Activated CD4-positive, alpha-beta memory T cell treated with anti-CD3 and anti-CD28 coated beads for 36 hours (primary cell): Measurements from ENCODE around the gene LDAF1. TPM values are rescaled to one million over a fixed set of nuclear protein-coding genes. Genes with fewer than 3 reads are reported as not detected.
"Not testable (repeated sequence)": the region's sequence is repeated elsewhere in the genome, so short reads cannot be mapped to it uniquely, and the experiment has no call there.

Experiments used
- CTCF ChIA-PET: fragments of 350-600 bp; sonication (Branson Sonifier 250); formaldehyde crosslinking; loops from one replicate; lab custom pipeline; 2021; ENCODE audit warnings: antibody characterized with exemption, inconsistent platforms; lab: Charles Lee
- POLR2A ChIA-PET: fragments of 350-600 bp; sonication (Branson Sonifier 250); formaldehyde crosslinking; loops from one replicate; lab custom pipeline; 2021; ENCODE audit warnings: antibody characterized with exemption; lab: Charles Lee
- DNase-seq: peaks from one replicate; pipeline ENCODE4 v3.0.0-alpha.2; 2020
- H3K27ac Mint-ChIP-seq: one replicate; pipeline ENCODE4 v1.8.0; 2021; ENCODE audit warnings: mixed read lengths
- H3K27me3 Mint-ChIP-seq: one replicate; pipeline ENCODE4 v1.8.0; 2021; ENCODE audit warnings: mixed read lengths
- H3K36me3 Mint-ChIP-seq: one replicate; pipeline ENCODE4 v1.8.0; 2021; ENCODE audit warnings: mixed read lengths
- H3K4me1 Mint-ChIP-seq: one replicate; pipeline ENCODE4 v1.8.0; 2021; ENCODE audit warnings: low read depth, mixed read lengths
- H3K4me3 Mint-ChIP-seq: one replicate; pipeline ENCODE4 v1.8.0; 2021; ENCODE audit warnings: mild to moderate bottlenecking, mixed read lengths
- H3K9me3 Mint-ChIP-seq: one replicate; pipeline ENCODE4 v1.8.0; 2021; ENCODE audit warnings: mixed read lengths
- intact Hi-C: fragments of 100-400 bp; cut with micrococcal nuclease; formaldehyde crosslinking; loops from one replicate; pipeline ENCODE4 v1.15.1; 2023
- total RNA-seq, 2 experiments: library from RNA; stranded (reverse); gene quantifications; one replicate each; pipeline ENCODE4 v1.2.3, GENCODE V29; 2021

Gene LDAF1
- total RNA-seq, 2 experiments from 2014 or later: 13.9 to 15.1 TPM

- H3K27ac Mint-ChIP-seq, H3K4me1 Mint-ChIP-seq, H3K4me3 Mint-ChIP-seq, CTCF ChIA-PET, H3K9me3 Mint-ChIP-seq, POLR2A ChIA-PET, H3K36me3 Mint-ChIP-seq, DNase-seq: not testable (repeated sequence)
- peaks cover 13% of the 10 kb centered on the region for H3K27me3 Mint-ChIP-seq
- intact Hi-C loops: loop anchor here (10.0 kb wide), 1 partner anchor 1172 kb away; no protein-coding TSS in a partner anchor
Observed at GRCh38 chr16:21152160-21153030, 6.1 kb upstream of the LDAF1 start.

GRCh38 chr16:21153124-21153729 is 5.2 kb upstream of the LDAF1 start:
- H3K4me3 Mint-ChIP-seq, POLR2A ChIA-PET, H3K27ac Mint-ChIP-seq, H3K27me3 Mint-ChIP-seq, H3K36me3 Mint-ChIP-seq, H3K9me3 Mint-ChIP-seq, CTCF ChIA-PET, H3K4me1 Mint-ChIP-seq, DNase-seq: not testable (repeated sequence)
- intact Hi-C loops: loop anchor here (10.0 kb wide), 1 partner anchor 1172 kb away; no protein-coding TSS in a partner anchor

- H3K36me3 Mint-ChIP-seq, H3K27ac Mint-ChIP-seq, DNase-seq, H3K27me3 Mint-ChIP-seq, H3K9me3 Mint-ChIP-seq, H3K4me3 Mint-ChIP-seq, POLR2A ChIA-PET: not testable (repeated sequence)
- peaks cover 22% of the 10 kb centered on the region for H3K4me1 Mint-ChIP-seq
- intact Hi-C loops: loop anchor here (10.0 kb wide), 1 partner anchor 1169 kb away; no protein-coding TSS in a partner anchor
- CTCF ChIA-PET: interaction anchor here (4.2 kb wide), 1 partner anchor 146 kb away, joined by 28 read pairs; no protein-coding TSS in a partner anchor
Observed at GRCh38 chr16:21156011-21156410, 2.5 kb upstream of the LDAF1 start.

GRCh38 chr16:21156767-21157467 is 1.6 kb upstream of the LDAF1 start:
- peaks cover 22% of the 10 kb centered on the region for H3K4me1 Mint-ChIP-seq
- H3K4me3 Mint-ChIP-seq: no peak overlapping the region
- DNase-seq: peak; percentile 12
- H3K9me3 Mint-ChIP-seq: no peaks in the 10 kb centered on the region
- H3K27ac Mint-ChIP-seq: no peak overlapping the region
- ChIA-PET CTCF (interaction anchor here (0.7 to 4.2 kb wide), 6 partner anchors 8 to 1164 kb away, joined by 3 to 28 read pairs (median 3); no protein-coding TSS in a partner anchor), POLR2A (no interaction called here)
- H3K27me3 Mint-ChIP-seq: no peaks in the 10 kb centered on the region
- intact Hi-C loops: loop anchor here (10.0 kb wide), 1 partner anchor 1168 kb away; no protein-coding TSS in a partner anchor
- H3K36me3 Mint-ChIP-seq: no peaks in the 10 kb centered on the region

- H3K27ac Mint-ChIP-seq: no peak overlapping the region
- intact Hi-C loops: loop anchor here (10.0 kb wide), 1 partner anchor 1167 kb away; no protein-coding TSS in a partner anchor
- peak overlapping the region; percentile 77 for H3K4me3 Mint-ChIP-seq
- peaks cover 24% of the 10 kb centered on the region for H3K4me1 Mint-ChIP-seq
- no peak for DNase-seq
- no peaks in the 10 kb centered on the region for H3K9me3 Mint-ChIP-seq
- peaks cover 2% of the 10 kb centered on the region for H3K36me3 Mint-ChIP-seq
- ChIA-PET POLR2A (interaction anchor here (0.6 kb wide), 1 partner anchor 29 kb away, joined by 3 read pairs; no protein-coding TSS in a partner anchor), CTCF (interaction anchor here (0.7 to 4.2 kb wide), 5 partner anchors 9 to 1163 kb away, joined by 3 to 28 read pairs (median 3); no protein-coding TSS in a partner anchor)
- no peaks in the 10 kb centered on the region for H3K27me3 Mint-ChIP-seq
Observed at GRCh38 chr16:21157632-21158031, 842 bp upstream of the LDAF1 start.

- intact Hi-C loops: loop anchor here (1.0 to 10.0 kb wide), 2 partner anchors 141 to 1165 kb away; no protein-coding TSS in a partner anchor
- H3K27me3 Mint-ChIP-seq: no peaks in the 10 kb centered on the region
- H3K9me3 Mint-ChIP-seq: no peaks in the 10 kb centered on the region
- peak overlapping the region; percentile 77 for H3K4me3 Mint-ChIP-seq
- H3K27ac Mint-ChIP-seq: no peak overlapping the region
- peak; percentile 31 for DNase-seq
- CTCF ChIA-PET: interaction anchor here (0.7 to 4.2 kb wide), 3 partner anchors 29 to 221 kb away, joined by 3 to 28 read pairs (median 9); no protein-coding TSS in a partner anchor
- peaks cover 13% of the 10 kb centered on the region for H3K36me3 Mint-ChIP-seq
- POLR2A ChIA-PET: no interaction called here
- H3K4me1 Mint-ChIP-seq: peaks cover 24% of the 10 kb centered on the region
Observed at GRCh38 chr16:21159281-21159951, 942 bp downstream of the LDAF1 start.

GRCh38 chr16:21160276-21160675 is 1.8 kb downstream of the LDAF1 start:
- Mint-ChIP-seq H3K27me3 (no peaks in the 10 kb centered on the region), H3K9me3 (no peaks in the 10 kb centered on the region), H3K4me3 (no peak overlapping the region), H3K27ac (no peak overlapping the region), H3K36me3 (peaks cover 16% of the 10 kb centered on the region), H3K4me1 (peaks cover 24% of the 10 kb centered on the region)
- ChIA-PET CTCF (interaction anchor here (1.8 kb wide), 1 partner anchor 28 kb away, joined by 9 read pairs; no protein-coding TSS in a partner anchor), POLR2A (no interaction called here)
- no peak for DNase-seq
- intact Hi-C loops: no loop called here

- peaks cover 24% of the 10 kb centered on the region for H3K4me1 Mint-ChIP-seq
- H3K4me3 Mint-ChIP-seq: no peak overlapping the region
- H3K9me3 Mint-ChIP-seq: no peaks in the 10 kb centered on the region
- POLR2A ChIA-PET: no interaction called here
- H3K36me3 Mint-ChIP-seq: peaks cover 19% of the 10 kb centered on the region
- no peak for DNase-seq
- no peaks in the 10 kb centered on the region for H3K27me3 Mint-ChIP-seq
- H3K27ac Mint-ChIP-seq: no peak overlapping the region
- intact Hi-C loops: no loop called here
- CTCF ChIA-PET: no interaction called here
Observed at GRCh38 chr16:21161211-21161610, 2.7 kb downstream of the LDAF1 start.

GRCh38 chr16:21162661-21163151 is 4.2 kb downstream of the LDAF1 start:
- H3K36me3 Mint-ChIP-seq: peaks cover 23% of the 10 kb centered on the region
- no peaks in the 10 kb centered on the region for H3K27me3 Mint-ChIP-seq
- peaks cover 23% of the 10 kb centered on the region for H3K4me1 Mint-ChIP-seq
- DNase-seq: no peak
- no peak overlapping the region for H3K4me3 Mint-ChIP-seq
- no peak overlapping the region for H3K27ac Mint-ChIP-seq
- CTCF ChIA-PET: interaction anchor here (1.3 kb wide), 1 partner anchor 27 kb away, joined by 3 read pairs; no protein-coding TSS in a partner anchor
- POLR2A ChIA-PET: no interaction called here
- intact Hi-C loops: no loop called here
- no peaks in the 10 kb centered on the region for H3K9me3 Mint-ChIP-seq

- intact Hi-C loops: no loop called here
- Mint-ChIP-seq H3K4me3 (no peak overlapping the region), H3K4me1 (peaks cover 16% of the 10 kb centered on the region), H3K9me3 (no peaks in the 10 kb centered on the region), H3K36me3 (peaks cover 24% of the 10 kb centered on the region), H3K27me3 (no peaks in the 10 kb centered on the region), H3K27ac (no peak overlapping the region)
- no peak for DNase-seq
- CTCF ChIA-PET: interaction anchor here (1.3 kb wide), 1 partner anchor 26 kb away, joined by 3 read pairs; no protein-coding TSS in a partner anchor
- POLR2A ChIA-PET: no interaction called here
Observed at GRCh38 chr16:21163576-21163975, 5.1 kb downstream of the LDAF1 start.
